ENCODE measurements around the gene C11orf71. TPM values are rescaled to one million over a fixed set of nuclear protein-coding genes. Genes with fewer than 3 reads are reported as not detected.
A peak's percentile ranks its signal among the peaks of the same experiment; 100 is the strongest.

C11orf71 gene
- total and polyA plus RNA-seq, 5 experiments from 2014 or later = 11.8 to 19.2 (median 18.2) TPM

DNA sequence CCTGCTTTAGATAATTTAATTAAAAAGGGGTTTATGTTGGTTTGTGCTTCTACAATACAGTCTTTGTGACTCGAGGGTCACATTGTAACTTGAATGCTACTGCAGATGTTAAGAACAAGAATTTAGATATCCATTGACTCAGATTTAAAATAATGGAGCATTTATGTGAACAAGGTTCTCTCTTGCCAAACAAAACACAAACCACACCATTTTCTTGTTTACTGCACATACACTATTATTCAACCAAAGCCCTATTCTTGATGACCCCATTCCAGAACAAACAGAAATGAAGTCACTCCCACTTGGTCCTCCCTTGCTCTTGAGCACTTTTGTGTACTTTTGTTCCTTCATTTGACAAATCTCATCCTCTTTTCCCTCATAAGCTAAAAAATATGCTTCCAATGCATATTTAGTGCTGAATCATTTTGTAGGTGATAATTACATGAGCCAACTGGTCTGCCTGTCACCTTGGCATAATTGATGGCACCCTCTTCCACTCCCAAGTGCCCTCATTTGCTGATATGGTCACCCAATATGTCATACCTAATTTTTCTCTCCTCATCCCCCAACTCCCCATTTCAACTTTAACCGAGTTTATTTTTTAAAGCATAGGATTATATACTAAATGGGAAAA lies 2.8 kb downstream of the C11orf71 start:
- no peak for DNase-seq
- POLR2A ChIA-PET = no interaction called here
- Mint-ChIP-seq H3K27me3 (no peaks in the 10 kb centered on the region), H3K9me3 (no peaks in the 10 kb centered on the region), H3K4me3 (peak overlapping the region in 1 of 10 donors; percentile 0), H3K36me3 (peaks cover 0 to 3% (median 0%) of the 10 kb centered on the region in 3 donors), H3K27ac (peak overlapping the region in 1 of 10 donors; percentile 11), H3K4me1 (peaks cover 12 to 45% (median 37%) of the 10 kb centered on the region in 4 donors)
- ATAC-seq = no peak

DNA sequence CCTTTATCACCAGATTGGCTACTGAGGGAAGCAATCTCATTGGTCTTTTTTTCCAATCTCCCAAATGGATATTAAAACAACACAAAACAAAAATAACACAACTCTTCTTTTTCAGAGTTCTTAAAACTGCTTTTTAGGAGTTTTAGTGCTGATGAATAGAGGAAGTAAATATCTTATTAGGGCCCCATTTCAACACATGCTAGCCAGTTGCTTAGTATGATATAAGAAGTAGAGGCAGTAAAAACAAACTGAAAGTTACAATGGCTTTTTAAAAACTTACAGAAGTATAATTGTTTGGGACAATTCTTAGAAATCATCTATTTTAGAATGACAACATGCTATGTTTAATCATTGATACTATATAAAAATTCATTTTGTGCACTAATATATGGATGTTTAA lies 3.4 kb downstream of the C11orf71 start:
- Mint-ChIP-seq H3K4me3 (no peak overlapping the region), H3K9me3 (no peaks in the 10 kb centered on the region), H3K27me3 (no peaks in the 10 kb centered on the region), H3K4me1 (peaks cover 11 to 41% (median 33%) of the 10 kb centered on the region in 4 donors), H3K27ac (peak overlapping the region in 2 of 10 donors; percentile 24 to 51), H3K36me3 (peaks cover 0 to 1% (median 0%) of the 10 kb centered on the region in 3 donors)
- DNase-seq (no peak), ATAC-seq (no peak)
- POLR2A ChIA-PET = no interaction called here

DNA sequence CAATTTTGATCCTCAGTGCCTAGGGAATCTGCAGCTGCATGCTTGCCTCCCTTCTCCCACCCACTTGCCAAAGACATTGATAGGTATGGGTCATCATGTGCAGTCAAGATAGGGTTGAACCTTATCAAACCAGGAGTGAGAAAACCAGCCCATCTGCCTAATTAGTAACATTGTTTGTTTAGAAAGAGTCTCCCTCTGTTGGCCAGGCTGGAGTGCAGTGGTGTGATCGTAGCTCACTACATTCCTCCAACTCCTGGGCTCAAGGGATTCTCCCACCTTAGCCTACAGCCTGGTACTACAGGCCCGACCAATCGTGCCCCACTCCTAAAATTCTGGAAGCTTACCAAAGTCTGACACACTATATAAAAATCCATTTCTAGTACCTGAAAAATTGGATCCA lies 4.6 kb downstream of the C11orf71 start:
- no peak overlapping the region for H3K4me3 Mint-ChIP-seq
- DNase-seq (no peak), ATAC-seq (no peak)
- POLR2A ChIA-PET = no interaction called here
- H3K27me3 Mint-ChIP-seq = no peaks in the 10 kb centered on the region
- H3K27ac Mint-ChIP-seq = no peak overlapping the region
- no peaks in the 10 kb centered on the region for H3K9me3 Mint-ChIP-seq
- H3K36me3 Mint-ChIP-seq = no peaks in the 10 kb centered on the region
- peaks cover 11 to 32% (median 30%) of the 10 kb centered on the region in 4 donors for H3K4me1 Mint-ChIP-seq

DNA sequence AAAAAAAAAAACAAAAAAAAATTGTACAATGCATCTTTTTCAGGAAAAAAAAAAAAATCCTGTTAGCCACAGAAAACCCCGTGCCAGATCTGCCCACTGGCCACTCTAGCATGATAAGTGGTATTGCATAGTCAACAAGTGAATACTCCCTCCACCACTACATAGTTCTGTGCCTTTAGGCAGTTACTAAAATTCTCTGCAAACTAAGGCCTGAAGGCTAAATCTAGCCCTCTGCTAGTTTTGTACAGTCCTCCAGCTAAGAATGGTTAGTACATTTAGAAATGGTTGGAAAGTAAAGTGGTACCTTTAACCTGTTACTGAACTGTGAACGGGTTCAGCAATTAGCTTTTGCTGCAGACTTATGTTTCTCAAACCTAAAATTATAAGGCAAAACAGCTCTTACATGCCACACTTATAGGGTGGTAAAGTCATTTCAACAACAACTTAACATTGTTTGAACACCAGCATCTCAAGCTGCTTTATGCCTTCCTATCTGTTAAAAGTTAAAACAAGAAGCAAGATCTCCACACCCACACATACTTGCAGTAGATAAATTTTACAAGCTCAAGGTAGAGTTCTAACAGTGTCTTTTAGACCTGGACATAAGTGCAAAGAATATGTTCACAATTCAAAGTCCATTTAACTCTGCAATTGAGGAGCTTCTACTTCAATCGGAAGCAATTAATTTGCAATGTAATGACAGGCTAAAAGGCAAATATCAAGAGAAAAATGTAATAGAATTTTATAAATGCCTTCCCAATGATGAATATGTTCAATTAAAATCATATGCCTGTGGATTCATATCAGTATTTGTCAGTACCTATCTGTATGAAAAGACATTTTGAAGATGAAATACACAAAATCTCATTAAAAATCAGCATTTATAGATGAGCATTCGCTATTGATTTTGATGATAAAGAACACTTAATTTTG lies 7.3 kb downstream of the C11orf71 start:
- no peak overlapping the region for H3K27ac Mint-ChIP-seq
- POLR2A ChIA-PET = interaction anchor here (1.1 kb wide), 1 partner anchor 8 kb away, joined by 3 read pairs; the partner anchor contains the start of genes C11orf71 and RBM7
- H3K27me3 Mint-ChIP-seq = peaks cover 0 to 1% (median 0%) of the 10 kb centered on the region in 5 donors
- DNase-seq (no peak), ATAC-seq (no peak)
- H3K4me1 Mint-ChIP-seq = peaks cover 6 to 18% (median 8%) of the 10 kb centered on the region in 4 donors
- H3K36me3 Mint-ChIP-seq = no peaks in the 10 kb centered on the region
- H3K9me3 Mint-ChIP-seq = no peaks in the 10 kb centered on the region
- H3K4me3 Mint-ChIP-seq = peak overlapping the region in 1 of 10 donors; percentile 19

DNA sequence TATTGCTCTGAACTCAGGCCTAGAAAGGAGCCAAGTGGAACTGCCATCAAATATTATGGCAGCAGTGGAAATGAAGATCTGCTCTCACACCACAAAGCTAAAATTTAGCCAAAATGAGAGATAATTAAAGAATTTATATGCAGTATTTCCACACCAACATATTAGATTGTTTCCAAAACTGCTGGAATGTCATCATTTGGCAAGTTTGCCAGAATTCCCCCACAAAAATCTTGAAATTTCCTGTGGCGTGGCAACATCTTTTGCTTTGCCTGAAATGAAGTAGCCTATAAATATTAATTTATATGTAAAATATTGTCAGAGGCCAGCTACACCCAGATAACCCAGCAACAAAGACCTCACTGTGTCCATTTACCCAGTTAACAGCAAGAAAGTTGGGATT lies 13.8 kb downstream of the C11orf71 start:
- H3K36me3 Mint-ChIP-seq = peaks cover 0 to 7% (median 0%) of the 10 kb centered on the region in 3 donors
- no peaks in the 10 kb centered on the region for H3K4me1 Mint-ChIP-seq
- ATAC-seq (no peak), DNase-seq (no peak)
- no peak overlapping the region for H3K27ac Mint-ChIP-seq
- POLR2A ChIA-PET = no interaction called here
- no peak overlapping the region for H3K4me3 Mint-ChIP-seq
- peaks cover 0 to 12% (median 8%) of the 10 kb centered on the region in 5 donors for H3K27me3 Mint-ChIP-seq
- H3K9me3 Mint-ChIP-seq = peaks cover 0 to 12% (median 4%) of the 10 kb centered on the region in 9 donors

DNA sequence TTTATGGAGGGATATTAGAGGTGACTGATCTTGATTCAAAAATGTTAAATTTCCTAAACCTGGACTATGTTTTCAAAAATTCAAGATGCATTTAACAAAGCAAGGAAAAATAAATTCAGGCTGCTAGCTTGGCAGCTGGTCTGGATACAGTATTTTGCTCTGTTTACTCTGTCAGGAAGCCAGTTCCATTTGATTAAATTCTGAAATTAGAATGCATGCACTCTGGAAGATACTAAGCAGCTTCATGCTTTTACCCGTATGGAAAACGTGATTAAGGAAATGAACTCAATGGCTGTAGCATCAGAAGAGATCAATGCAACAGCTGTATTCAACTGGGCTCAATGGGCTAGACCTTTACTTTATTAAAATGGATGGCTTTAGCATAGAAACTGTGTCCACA lies 14.2 kb downstream of the C11orf71 start:
- H3K27me3 Mint-ChIP-seq = peaks cover 0 to 12% (median 8%) of the 10 kb centered on the region in 5 donors
- H3K36me3 Mint-ChIP-seq = peaks cover 0 to 7% (median 0%) of the 10 kb centered on the region in 3 donors
- no peak overlapping the region for H3K4me3 Mint-ChIP-seq
- peaks cover 0 to 12% (median 4%) of the 10 kb centered on the region in 9 donors for H3K9me3 Mint-ChIP-seq
- no peak for DNase-seq
- ATAC-seq = no peak
- H3K4me1 Mint-ChIP-seq = no peaks in the 10 kb centered on the region
- H3K27ac Mint-ChIP-seq = no peak overlapping the region
- POLR2A ChIA-PET = no interaction called here

DNA sequence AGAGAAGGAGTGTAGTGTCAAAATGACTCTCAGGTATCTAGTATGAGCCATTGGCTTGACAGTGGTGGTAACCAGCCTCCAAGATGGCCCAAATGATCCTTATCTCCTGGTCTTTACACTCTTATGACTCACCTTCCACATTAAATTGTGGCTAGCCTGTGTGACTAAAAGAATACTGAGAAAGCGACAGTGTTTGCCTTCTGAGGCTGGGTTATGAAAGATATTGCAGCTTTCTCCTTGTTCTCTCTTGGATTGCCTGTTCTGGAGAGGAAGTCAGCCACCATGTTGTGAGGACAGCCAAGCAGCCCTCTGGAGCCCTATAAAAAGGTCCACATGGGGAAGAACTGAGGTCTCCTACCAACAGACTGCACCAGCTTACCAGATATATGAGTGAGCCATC lies 15.8 kb downstream of the C11orf71 start:
- Mint-ChIP-seq H3K27me3 (peaks cover 0 to 17% (median 8%) of the 10 kb centered on the region in 5 donors), H3K4me1 (peaks cover 0 to 14% (median 10%) of the 10 kb centered on the region in 4 donors), H3K27ac (no peak overlapping the region), H3K36me3 (peaks cover 0 to 7% (median 0%) of the 10 kb centered on the region in 3 donors), H3K9me3 (peaks cover 0 to 12% (median 4%) of the 10 kb centered on the region in 9 donors), H3K4me3 (no peak overlapping the region)
- ATAC-seq (no peak), DNase-seq (no peak)
- POLR2A ChIA-PET = no interaction called here

DNA sequence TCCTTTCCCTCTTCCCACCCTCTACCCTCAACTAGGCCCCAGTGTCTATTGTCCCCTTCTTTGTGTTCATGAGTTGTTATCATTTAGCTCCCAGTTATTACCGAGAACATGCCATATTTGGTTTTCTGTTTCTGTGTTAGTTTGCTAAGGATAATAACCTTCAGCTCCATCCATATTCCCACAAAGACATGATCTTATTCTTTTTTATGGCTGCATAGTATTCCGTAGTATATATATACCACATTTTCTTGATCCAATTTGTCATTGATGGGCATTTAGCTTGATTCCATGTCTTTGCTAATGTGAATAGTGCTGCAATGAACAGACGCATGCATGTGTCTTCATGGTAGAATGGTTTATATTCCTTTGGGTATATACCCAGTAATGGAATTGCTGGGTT lies 17.8 kb downstream of the C11orf71 start:
- Mint-ChIP-seq H3K9me3 (peaks cover 0 to 12% (median 4%) of the 10 kb centered on the region in 9 donors), H3K4me3 (no peak overlapping the region), H3K4me1 (peaks cover 0 to 15% (median 10%) of the 10 kb centered on the region in 4 donors), H3K27me3 (peaks cover 2 to 15% (median 9%) of the 10 kb centered on the region in 5 donors), H3K27ac (no peak overlapping the region), H3K36me3 (peaks cover 0 to 7% (median 0%) of the 10 kb centered on the region in 3 donors)
- ATAC-seq (no peak), DNase-seq (no peak)
- POLR2A ChIA-PET = no interaction called here

DNA sequence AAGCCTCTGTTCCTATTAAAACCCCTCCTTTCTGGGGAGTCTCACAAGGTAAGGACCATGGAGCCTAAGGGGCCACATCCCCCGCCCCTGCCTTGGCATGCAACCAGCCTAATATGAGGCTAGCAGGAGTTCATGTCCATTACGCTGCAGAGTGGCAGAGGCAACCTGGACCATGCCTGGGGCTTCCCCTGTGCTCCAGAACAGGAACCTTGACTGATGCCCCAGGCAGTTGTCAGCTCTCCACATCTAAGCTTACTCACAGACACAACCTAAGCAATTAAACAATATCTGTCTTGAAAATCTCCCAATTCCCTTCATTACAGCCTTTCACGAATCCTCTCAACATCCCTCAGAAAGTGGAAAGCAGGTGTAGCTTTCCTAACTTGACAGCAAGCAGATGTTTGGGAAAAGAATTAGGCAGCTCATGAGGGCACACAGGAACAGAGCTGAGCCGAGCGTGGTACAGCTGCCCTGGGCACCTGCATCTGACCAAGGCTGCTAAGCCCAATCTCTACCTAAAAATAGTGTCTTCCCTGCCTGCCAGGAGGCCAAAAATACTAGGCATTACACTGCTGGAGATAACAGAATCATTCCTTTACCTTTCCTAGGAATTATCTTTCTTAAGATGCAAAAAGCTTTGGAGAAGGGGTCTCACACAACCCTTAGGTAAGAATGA lies 20.8 kb downstream of the C11orf71 start:
- DNase-seq (no peak), ATAC-seq (no peak)
- Mint-ChIP-seq H3K27me3 (peaks cover 5 to 14% (median 10%) of the 10 kb centered on the region in 5 donors), H3K4me3 (no peak overlapping the region), H3K36me3 (peaks cover 0 to 7% (median 0%) of the 10 kb centered on the region in 3 donors), H3K27ac (no peak overlapping the region), H3K4me1 (peaks cover 0 to 15% (median 10%) of the 10 kb centered on the region in 4 donors), H3K9me3 (peaks cover 0 to 12% (median 4%) of the 10 kb centered on the region in 9 donors)
- POLR2A ChIA-PET = no interaction called here

DNA sequence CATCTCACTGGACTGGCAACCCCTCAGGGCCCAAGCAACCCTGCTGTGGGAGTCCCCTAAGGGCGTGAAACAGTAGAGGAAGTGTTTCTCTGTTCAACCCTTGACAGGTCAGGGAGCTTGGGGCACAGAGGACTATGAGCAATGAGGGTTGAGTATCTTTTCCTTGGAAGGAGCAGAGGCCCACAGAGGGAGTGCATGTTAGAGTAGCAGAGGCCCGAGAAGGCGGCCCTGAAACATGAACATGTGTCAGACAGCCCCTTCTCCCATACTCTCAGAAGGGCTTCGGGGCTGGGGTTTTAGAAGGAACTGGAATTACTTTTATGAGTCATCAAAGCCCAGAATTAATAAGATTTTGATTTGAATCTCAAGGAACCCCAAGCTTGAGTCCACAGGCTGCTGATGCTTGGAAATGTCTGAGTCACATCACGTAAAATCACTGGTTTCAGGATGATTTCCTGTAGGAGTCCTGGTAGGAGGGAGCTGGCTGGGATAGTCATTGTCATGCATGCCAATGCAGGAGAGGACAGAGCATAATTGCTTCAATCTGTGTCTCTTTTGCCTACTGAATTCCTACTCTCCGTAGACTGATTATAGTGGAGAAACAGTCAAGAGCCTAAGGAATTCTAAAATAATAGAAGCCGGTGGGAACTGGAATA lies 22.6 kb downstream of the C11orf71 start:
- peaks cover 2 to 14% (median 9%) of the 10 kb centered on the region in 5 donors for H3K27me3 Mint-ChIP-seq
- POLR2A ChIA-PET = no interaction called here
- ATAC-seq (no peak), DNase-seq (no peak)
- peaks cover 0 to 15% (median 10%) of the 10 kb centered on the region in 4 donors for H3K4me1 Mint-ChIP-seq
- H3K9me3 Mint-ChIP-seq = peaks cover 0 to 3% (median under 1%) of the 10 kb centered on the region in 9 donors
- H3K4me3 Mint-ChIP-seq = no peak overlapping the region
- H3K27ac Mint-ChIP-seq = no peak overlapping the region
- no peaks in the 10 kb centered on the region for H3K36me3 Mint-ChIP-seq

DNA sequence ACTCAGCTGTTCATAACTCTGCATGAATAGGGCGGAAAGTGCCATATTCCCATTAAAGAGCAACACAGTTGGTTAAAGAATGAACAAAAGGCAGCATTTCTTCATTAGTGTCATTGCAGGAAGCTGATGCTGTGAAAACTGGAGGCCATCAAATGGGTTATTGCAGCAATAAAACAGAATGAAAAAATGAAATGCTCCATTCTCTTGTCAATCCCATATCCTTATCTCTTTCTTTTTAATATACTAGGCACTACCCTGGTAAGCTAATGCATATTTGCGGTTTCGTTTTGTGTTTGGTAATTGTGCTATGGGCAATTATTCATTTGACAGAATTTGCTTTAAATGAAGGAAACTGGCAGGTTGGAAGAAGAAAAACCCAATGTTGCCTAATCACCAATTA lies 25.3 kb downstream of the C11orf71 start:
- DNase-seq (no peak), ATAC-seq (no peak)
- Mint-ChIP-seq H3K36me3 (no peaks in the 10 kb centered on the region), H3K9me3 (no peaks in the 10 kb centered on the region), H3K27ac (no peak overlapping the region), H3K4me1 (peaks cover 0 to 6% (median 2%) of the 10 kb centered on the region in 4 donors), H3K4me3 (no peak overlapping the region), H3K27me3 (peaks cover 7 to 23% (median 11%) of the 10 kb centered on the region in 5 donors)
- POLR2A ChIA-PET = no interaction called here
